Measurements from ENCODE around the gene TP53I3.

The TP53I3 gene

DNA sequence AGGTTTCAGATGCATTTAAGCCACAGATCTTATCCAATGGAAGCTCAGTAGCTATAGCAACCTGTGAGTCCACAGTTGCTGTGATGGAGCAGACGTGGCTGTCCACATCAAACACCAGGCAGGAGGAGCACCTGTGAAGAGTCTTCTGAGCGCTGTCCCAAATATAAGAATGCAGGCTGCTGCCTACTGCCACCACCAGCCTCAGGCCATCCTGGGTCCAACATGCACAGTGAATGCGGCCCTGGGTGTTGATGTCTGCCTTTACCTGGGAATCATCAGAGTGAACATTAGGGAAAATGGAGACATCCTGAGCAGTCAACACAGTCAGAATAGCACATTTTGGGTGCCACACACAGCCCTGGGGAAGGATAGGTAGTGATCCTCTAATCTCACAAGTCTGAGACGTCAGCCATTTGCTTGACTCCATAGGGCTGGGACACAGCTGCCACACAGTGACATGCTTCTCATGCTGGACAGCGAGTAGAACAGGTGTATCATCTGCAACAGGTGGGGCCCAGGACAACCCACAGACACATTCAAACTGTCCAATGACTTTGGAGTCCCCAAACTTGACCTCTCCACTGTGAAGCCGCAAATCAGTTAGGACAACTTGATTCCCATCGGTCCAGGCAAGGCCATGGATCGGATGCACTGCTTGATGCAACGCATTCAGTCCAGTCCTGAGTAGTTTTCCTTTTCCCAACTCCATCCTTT lies 45.7 kb downstream of the TP53I3 start:
- no peak for DNase-seq
- in situ Hi-C loops (cut with HindIII; ENCODE audit: low pct_ligation_motif_present, low pct_unique_long_range_greater_than_20kb, low sequenced_read_pairs) = no loop called here
